Anterior cingulate cortex (tissue), 58 donors: ENCODE measurements around the gene AEBP1.

Source experiments
- DNase-seq, 58 donors: peaks; one replicate each; lab custom pipeline; 2025; lab: John Stamatoyannopoulos, UW

The AEBP1 gene

DNA sequence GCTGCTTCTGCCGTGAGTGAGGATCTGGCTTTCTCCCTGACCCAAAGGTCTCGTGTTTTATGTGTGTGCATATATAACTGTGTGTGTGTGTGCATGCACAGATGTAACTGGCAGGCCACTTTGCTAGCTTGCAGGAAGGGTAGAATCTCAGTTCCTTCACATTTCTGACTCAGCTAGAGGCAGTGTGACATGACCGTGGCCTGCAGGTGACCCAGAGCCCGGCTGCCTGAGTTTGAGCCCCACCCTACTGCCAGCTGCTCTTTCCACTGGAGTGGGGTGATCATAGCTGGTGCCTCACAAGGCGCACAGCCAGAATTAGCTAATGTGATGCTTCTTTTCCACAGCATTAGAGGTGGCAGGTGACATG, 46.3 kb downstream of the AEBP1 start:
- DNase-seq: no peak

- DNase-seq: no peak
Measured at GRCh38 chr7:44150966-44151941, 47.1 kb downstream of the AEBP1 start.

- no peak for DNase-seq
Measured at GRCh38 chr7:44151956-44152355, 47.8 kb downstream of the AEBP1 start.

- DNase-seq: no peak
Measured at GRCh38 chr7:44152971-44153947, 49.1 kb downstream of the AEBP1 start.

DNA sequence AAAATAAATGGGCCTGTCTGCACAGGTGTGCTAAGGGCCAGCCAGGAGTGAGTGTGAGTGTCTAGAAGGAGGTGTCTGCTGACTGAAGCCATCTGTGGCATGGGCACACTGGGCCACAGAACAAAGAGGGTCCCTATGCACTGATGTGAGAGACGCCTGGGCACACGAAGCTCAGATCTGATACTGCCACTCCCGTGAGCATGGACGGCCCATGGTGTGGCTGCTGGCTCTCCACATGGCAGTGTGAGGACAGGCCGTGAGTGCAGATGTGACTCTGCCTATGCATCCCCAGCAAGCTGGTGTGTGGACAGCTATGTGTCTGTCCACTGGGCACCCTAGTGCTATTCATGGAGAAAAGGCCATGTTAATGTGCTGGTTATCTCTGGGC, 49.8 kb downstream of the AEBP1 start:
- DNase-seq: no peak

GRCh38 chr7:44154703-44155102, 50.6 kb downstream of the AEBP1 start:
- DNase-seq: no peak

DNA sequence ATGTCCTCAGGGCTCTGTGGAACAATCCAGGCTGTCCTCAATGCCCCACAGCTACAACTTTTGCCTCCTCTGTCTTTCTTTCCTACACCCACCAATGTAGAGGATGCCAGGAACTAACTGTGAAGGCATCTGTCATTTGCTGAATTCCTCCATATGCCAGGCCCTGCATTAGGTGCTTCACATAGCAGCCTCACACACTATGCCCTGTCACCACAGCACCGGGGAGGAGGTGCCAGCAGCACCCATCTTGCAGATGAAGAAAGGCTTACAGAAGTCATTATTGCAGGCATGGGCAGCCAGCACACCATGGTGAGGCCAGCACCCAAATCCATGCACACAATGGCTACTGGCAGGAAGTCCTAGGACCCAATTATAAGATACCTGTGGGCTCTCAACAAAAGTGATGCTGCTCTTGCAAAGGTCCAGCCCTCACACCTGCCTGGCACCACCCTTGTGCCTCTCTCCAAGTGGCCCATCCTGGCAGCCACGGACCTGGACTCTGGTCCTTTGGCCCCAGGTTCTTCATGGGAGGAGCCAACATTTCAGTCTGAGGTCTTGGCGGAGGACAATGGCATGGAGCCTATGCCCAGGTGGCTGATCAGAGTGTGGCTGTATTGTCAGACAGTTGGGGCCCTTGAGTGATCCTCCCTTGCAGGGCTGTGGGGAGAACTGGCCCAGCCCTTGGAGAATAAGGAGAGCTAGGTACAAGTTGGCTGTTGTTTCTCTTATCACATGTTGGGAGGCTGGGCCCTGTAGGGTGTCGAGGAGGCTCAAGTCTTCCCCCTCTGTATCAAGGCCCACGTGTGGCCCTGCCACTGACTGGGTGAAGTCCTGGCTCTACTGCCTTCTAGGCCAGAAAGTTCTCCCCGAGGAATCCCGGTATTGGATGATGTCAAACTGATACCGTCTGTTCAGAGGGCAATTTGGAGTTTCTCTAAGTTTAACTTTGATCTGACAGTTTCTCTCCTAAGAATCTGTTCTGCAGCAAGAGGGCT, 51.3 kb downstream of the AEBP1 start:
- peak in 20 of 58 donors; percentile 4 to 57 (median 38) for DNase-seq

DNA sequence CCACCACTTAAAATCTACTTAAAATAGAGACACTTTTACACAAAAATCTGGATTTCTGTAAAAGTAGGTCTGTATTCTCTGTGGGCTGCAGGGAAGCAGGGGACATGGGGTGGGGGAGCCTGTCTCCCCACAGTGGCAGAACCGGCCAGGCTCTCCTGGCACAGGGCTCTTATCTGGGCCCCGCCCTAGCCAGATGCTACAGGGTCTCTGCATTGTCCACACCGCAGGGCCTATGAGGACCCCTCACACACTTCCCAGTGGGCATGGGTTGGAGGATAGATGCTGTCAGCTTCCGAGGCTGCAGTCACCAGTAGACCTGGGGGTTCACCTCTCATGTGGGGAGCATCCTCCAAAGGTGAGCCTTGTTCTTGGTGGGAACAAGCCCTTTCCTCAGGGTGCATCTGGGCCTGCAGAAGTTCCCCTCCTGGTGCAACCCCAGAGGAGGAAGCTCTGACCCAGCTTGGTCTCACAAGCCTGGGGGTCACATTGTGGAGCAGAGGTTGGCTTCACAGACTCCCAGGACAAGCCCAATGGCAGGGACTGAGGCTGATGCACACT, 52.4 kb downstream of the AEBP1 start:
- no peak for DNase-seq

- DNase-seq: no peak
Measured at GRCh38 chr7:44157116-44158080, 53.3 kb downstream of the AEBP1 start.

- no peak for DNase-seq
Measured at GRCh38 chr7:44158096-44158872, 54.1 kb downstream of the AEBP1 start.

DNA sequence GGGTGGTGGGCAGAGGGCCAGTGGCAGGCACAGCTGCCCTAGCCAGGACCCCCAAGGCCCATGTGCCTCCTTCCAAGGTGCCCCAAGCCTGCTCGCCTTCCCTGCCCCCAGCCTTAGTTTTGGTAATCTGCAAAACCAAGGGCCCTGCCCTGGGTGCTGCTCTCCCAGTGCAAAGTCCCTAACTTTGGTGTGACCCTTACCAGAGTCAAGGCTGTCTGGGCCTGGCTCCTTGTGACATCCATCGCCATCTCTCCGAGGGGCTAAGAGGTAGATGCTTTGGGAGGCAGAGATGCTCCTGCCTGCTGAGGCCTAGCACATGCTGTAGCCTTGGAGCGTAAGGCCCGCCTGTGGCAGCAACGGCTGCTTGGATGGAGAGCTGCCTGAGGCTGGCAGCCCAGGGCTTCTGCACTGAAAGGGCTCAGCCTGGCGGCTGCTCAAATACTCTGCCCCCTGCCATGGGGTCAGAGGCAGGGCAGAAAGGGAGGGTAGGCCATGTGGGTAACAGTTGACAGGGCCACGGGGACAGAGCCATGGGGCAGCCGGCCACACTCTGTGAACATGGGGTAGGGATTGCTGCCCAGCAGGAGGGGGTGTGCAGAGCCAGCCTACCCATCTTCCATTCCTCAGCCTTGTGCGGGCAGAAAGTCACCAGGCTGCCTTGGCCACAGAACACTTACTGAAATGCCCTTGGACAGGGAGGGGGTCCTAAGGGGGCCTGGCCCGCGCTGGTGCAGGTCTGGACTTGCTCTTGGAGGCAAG, 54.9 kb downstream of the AEBP1 start:
- DNase-seq: peak in 28 of 58 donors; percentile 8 to 80 (median 36)

- no peak for DNase-seq
Measured at GRCh38 chr7:44159824-44160630, 55.9 kb downstream of the AEBP1 start.

- no peak for DNase-seq
Measured at GRCh38 chr7:44161371-44161770, 57.2 kb downstream of the AEBP1 start.

- no peak for DNase-seq
Measured at GRCh38 chr7:44162179-44162578, 58.0 kb downstream of the AEBP1 start.

GRCh38 chr7:44162785-44163395, 58.7 kb downstream of the AEBP1 start:
- DNase-seq: no peak
